Measurements from ENCODE around the gene ATP6V0A1. TPM values are rescaled to one million over a fixed set of nuclear protein-coding genes. Genes with fewer than 3 reads are reported as not detected.

ATP6V0A1 gene
- total RNA-seq, 2 experiments from 2014 or later, result 5.8 to 7.1 TPM

GRCh38 chr17:42563143-42563509, 104.4 kb downstream of the ATP6V0A1 start:
- peak overlapping the region; percentile 88 for H3K4me3 Mint-ChIP-seq
- DNase-seq (no peak), ATAC-seq (no peak)
- no peaks in the 10 kb centered on the region for H3K9me3 Mint-ChIP-seq
- peaks cover 39% of the 10 kb centered on the region for H3K4me1 Mint-ChIP-seq (ENCODE audit: low read depth)
- intact Hi-C loops (cut with micrococcal nuclease), result no loop called here
- ChIA-PET POLR2A (interaction anchor here (1.0 to 7.8 kb wide), 3 partner anchors 14 to 229 kb away, joined by 3 to 61 read pairs (median 3); partner anchors contain the start of gene PSMC3IP), CTCF (interaction anchor here (1.0 to 7.5 kb wide), 2 partner anchors 14 to 45 kb away, joined by 3 to 70 read pairs; partner anchors contain the start of gene PSMC3IP)
- peaks cover 33% of the 10 kb centered on the region for H3K36me3 Mint-ChIP-seq (ENCODE audit: low read depth)
- no peak for TF ChIP-seq CTCF (IDR thresholded peaks at IDR 0.05)
- no peaks in the 10 kb centered on the region for H3K27me3 Mint-ChIP-seq
- H3K27ac Mint-ChIP-seq, result peak overlapping the region; percentile 90

- Mint-ChIP-seq H3K27me3 (no peaks in the 10 kb centered on the region), H3K4me3 (peak overlapping the region; percentile 88), H3K9me3 (no peaks in the 10 kb centered on the region), H3K4me1 (ENCODE audit: low read depth) (peaks cover 42% of the 10 kb centered on the region), H3K36me3 (ENCODE audit: low read depth) (peaks cover 34% of the 10 kb centered on the region), H3K27ac (peak overlapping the region; percentile 90)
- ChIA-PET CTCF (interaction anchor here (1.0 to 7.5 kb wide), 2 partner anchors 13 to 46 kb away, joined by 3 to 70 read pairs; partner anchors contain the start of gene PSMC3IP), POLR2A (interaction anchor here (1.0 to 7.8 kb wide), 3 partner anchors 14 to 228 kb away, joined by 3 to 61 read pairs (median 3); partner anchors contain the start of gene PSMC3IP)
- DNase-seq, result no peak
- intact Hi-C loops (cut with micrococcal nuclease), result no loop called here
- no peak for TF ChIP-seq CTCF (IDR thresholded peaks at IDR 0.05)
- no peak for ATAC-seq
These were observed 104.9 kb downstream of the ATP6V0A1 start for GRCh38 chr17:42563543-42563942.

- Mint-ChIP-seq H3K9me3 (no peaks in the 10 kb centered on the region), H3K4me1 (ENCODE audit: low read depth) (peaks cover 46% of the 10 kb centered on the region)
These were observed 105.3 kb downstream of the ATP6V0A1 start for GRCh38 chr17:42563950-42564349.

GRCh38 chr17:42564815-42565522, 106.3 kb downstream of the ATP6V0A1 start:
- POLR2A ChIA-PET, result interaction anchor here (1.0 to 7.8 kb wide), 3 partner anchors 11 to 212 kb away, joined by 3 to 61 read pairs (median 4); partner anchors contain the start of gene PSMC3IP
- DNase-seq, result no peak
- CTCF ChIA-PET, result interaction anchor here (1.0 to 7.5 kb wide), 3 partner anchors 10 to 18 kb away, joined by 3 to 70 read pairs (median 3); partner anchors contain the start of gene PSMC3IP
- Mint-ChIP-seq H3K9me3 (no peaks in the 10 kb centered on the region), H3K27ac (peak overlapping the region; percentile 30), H3K36me3 (ENCODE audit: low read depth) (peaks cover 46% of the 10 kb centered on the region), H3K4me3 (peak overlapping the region; percentile 26), H3K4me1 (ENCODE audit: low read depth) (peaks cover 52% of the 10 kb centered on the region), H3K27me3 (no peaks in the 10 kb centered on the region)
- TF ChIP-seq CTCF (IDR thresholded peaks at IDR 0.05), result no peak
- intact Hi-C loops (cut with micrococcal nuclease), result no loop called here
- ATAC-seq, result no peak

More at GRCh38 chr17:42563950-42564349, 105.3 kb downstream of the ATP6V0A1 start:
- Mint-ChIP-seq H3K27me3 (no peaks in the 10 kb centered on the region), H3K36me3 (ENCODE audit: low read depth) (peaks cover 38% of the 10 kb centered on the region), H3K4me3 (peak overlapping the region; percentile 88), H3K27ac (peak overlapping the region; percentile 90)
- ATAC-seq (no peak), DNase-seq (no peak)
- ChIA-PET CTCF (interaction anchor here (1.0 to 7.5 kb wide), 2 partner anchors 9 to 13 kb away, joined by 3 to 70 read pairs; partner anchors contain the start of gene PSMC3IP), POLR2A (interaction anchor here (1.0 to 7.8 kb wide), 2 partner anchors 13 to 228 kb away, joined by 3 to 61 read pairs; partner anchors contain the start of gene PSMC3IP)
- intact Hi-C loops (cut with micrococcal nuclease), result no loop called here
- no peak for TF ChIP-seq CTCF (IDR thresholded peaks at IDR 0.05)

All from activated CD8-positive, alpha-beta T cell treated with anti-CD3 and anti-CD28 coated beads for 36 hours (primary cell).